SK-N-SH treated with all-trans-retinoic acid at 6 μM for 48 hours (cell line): ENCODE measurements around the gene SLC41A1.

Source experiments
- ARNTL ChIP-seq: fragments of 450-650 bp; formaldehyde crosslinking; IDR thresholded peaks from 2 replicates; pipeline ENCODE4 v1.5.0; 2020; ENCODE audit warnings: low read depth, mild to moderate bottlenecking, moderate library complexity, borderline replicate concordance
- GLIS3 ChIP-seq: fragments of 250-450 bp; sonication (Bioruptor Pico); IDR thresholded peaks from 2 replicates; pipeline ENCODE4 v1.5.0; 2020; ENCODE audit warnings: mild to moderate bottlenecking, moderate library complexity
- PATZ1 ChIP-seq: fragments of 250-450 bp; sonication (Bioruptor Pico); IDR thresholded peaks from 2 replicates; pipeline ENCODE4 v1.8.0; 2020; ENCODE audit warnings: mild to moderate bottlenecking, moderate library complexity, borderline replicate concordance
- PPARA ChIP-seq: fragments of 250-450 bp; sonication (Bioruptor Pico); IDR thresholded peaks from 2 replicates; pipeline ENCODE4 v1.5.0; 2020; ENCODE audit warnings: mild to moderate bottlenecking, borderline replicate concordance
- RARB ChIP-seq: fragments of 250-450 bp; sonication (Bioruptor Pico); IDR thresholded peaks from 2 replicates; pipeline ENCODE4 v1.8.0; 2021; ENCODE audit warnings: mild to moderate bottlenecking, moderate library complexity
- TCF4 ChIP-seq: fragments of 250-450 bp; sonication (Bioruptor Pico); IDR thresholded peaks from 2 replicates; pipeline ENCODE4 v1.8.0; 2021; ENCODE audit warnings: mild to moderate bottlenecking, moderate library complexity, borderline replicate concordance
- ZC3H10 ChIP-seq: fragments of 250-450 bp; sonication (Bioruptor Pico); IDR thresholded peaks from 2 replicates; pipeline ENCODE4 v1.5.1; 2021; ENCODE audit warnings: mild to moderate bottlenecking, moderate library complexity
- ZNF565 ChIP-seq: fragments of 450-650 bp; formaldehyde crosslinking; conservative IDR thresholded peaks from 2 replicates; pipeline ENCODE4 v1.5.0; 2020; ENCODE audit warnings: low read depth, mild to moderate bottlenecking, moderate library complexity
- ZNF8 ChIP-seq: fragments of 450-650 bp; formaldehyde crosslinking; IDR thresholded peaks from 2 replicates; pipeline ENCODE4 v1.5.0; 2020; ENCODE audit warnings: mild to moderate bottlenecking, moderate library complexity

DNA sequence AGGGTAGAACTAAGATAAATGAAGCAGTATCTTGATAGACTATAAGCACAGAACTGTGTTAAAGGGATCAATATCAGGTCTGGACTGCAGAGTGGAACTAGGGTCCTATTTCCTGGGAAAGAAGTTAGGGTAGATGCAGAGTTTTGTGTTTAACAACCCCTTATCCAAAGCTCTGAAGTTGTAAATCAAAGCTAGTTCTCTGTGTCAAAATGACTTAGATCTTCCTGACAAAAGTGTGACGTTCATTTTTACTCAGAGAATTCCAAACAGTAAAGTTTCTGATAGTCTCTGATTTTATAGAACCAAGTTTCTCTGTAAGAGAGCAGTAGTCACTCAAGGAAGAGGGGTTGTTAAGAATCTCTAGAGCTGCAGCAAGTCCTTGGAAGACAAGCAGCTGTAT is 71.3 kb downstream of the SLC41A1 start:
- TF ChIP-seq GLIS3 (CRISPR knock-in tag) (no peak), RARB (CRISPR knock-in tag) (no peak), ZNF565 (CRISPR knock-in tag) (no peak), ARNTL (CRISPR knock-in tag) (no peak), ZNF8 (CRISPR knock-in tag) (no peak), TCF4 (CRISPR knock-in tag) (no peak), PPARA (CRISPR knock-in tag) (no peak), ZC3H10 (CRISPR knock-in tag) (no peak), PATZ1 (no peak)
